Measurements from ENCODE around the gene C11orf52. TPM values are rescaled to one million over a fixed set of nuclear protein-coding genes. Genes with fewer than 3 reads are reported as not detected.
A peak's percentile ranks its signal among the peaks of the same experiment; 100 is the strongest.

Gene C11orf52
- total RNA-seq, 2 donors from 2014 or later: 0.99 to 4.7 TPM

- DNase-seq (ENCODE audit: low spot score) (no peak), ATAC-seq (ENCODE audit: insufficient number of reproducible peaks, low FRiP score, low read depth) (no peak)
- Histone ChIP-seq H3K36me3 (no peaks in the 10 kb centered on the region), H3K27me3 (replicated peaks; ENCODE audit: insufficient read depth) (no peaks in the 10 kb centered on the region), H3K4me1 (ENCODE audit: control insufficient read depth in 1 of 2, low read depth in 2 of 2) (peaks cover 18 to 44% of the 10 kb centered on the region in 2 donors), H3K4me3 (peak overlapping the region; percentile 78), H3K9me3 (no peaks in the 10 kb centered on the region), H3K27ac (peak overlapping the region; percentile 67 to 72)
- no peak for TF ChIP-seq CTCF (IDR thresholded peaks at IDR 0.05)
Measured at GRCh38 chr11:111937844-111938243, 19.1 kb downstream of the C11orf52 start.

- no peaks in the 10 kb centered on the region for H3K36me3 ChIP-seq
- no peaks in the 10 kb centered on the region for H3K27me3 ChIP-seq (replicated peaks; ENCODE audit: insufficient read depth)
- H3K4me1 ChIP-seq (ENCODE audit: control insufficient read depth in 1 of 2, low read depth in 2 of 2): peaks cover 18 to 47% of the 10 kb centered on the region in 2 donors
- H3K4me3 ChIP-seq: peak overlapping the region; percentile 78
- no peak for ATAC-seq (ENCODE audit: insufficient number of reproducible peaks, low FRiP score, low read depth)
- H3K27ac ChIP-seq: peak overlapping the region; percentile 67 to 72
- no peak for DNase-seq (ENCODE audit: low spot score)
- H3K9me3 ChIP-seq: no peaks in the 10 kb centered on the region
- no peak for TF ChIP-seq CTCF (IDR thresholded peaks at IDR 0.05)
Measured at GRCh38 chr11:111938687-111939160, 20.0 kb downstream of the C11orf52 start.

- Histone ChIP-seq H3K27me3 (replicated peaks; ENCODE audit: insufficient read depth) (no peaks in the 10 kb centered on the region), H3K4me3 (no peak overlapping the region), H3K27ac (peak overlapping the region; percentile 14 to 67), H3K9me3 (no peaks in the 10 kb centered on the region), H3K4me1 (ENCODE audit: control insufficient read depth in 1 of 2, low read depth in 2 of 2) (peaks cover 22 to 54% of the 10 kb centered on the region in 2 donors), H3K36me3 (no peaks in the 10 kb centered on the region)
- ATAC-seq (ENCODE audit: insufficient number of reproducible peaks, low FRiP score, low read depth) (no peak), DNase-seq (ENCODE audit: low spot score) (no peak)
- TF ChIP-seq CTCF (IDR thresholded peaks at IDR 0.05): no peak
Measured at GRCh38 chr11:111939836-111940604, 21.3 kb downstream of the C11orf52 start.

GRCh38 chr11:111941963-111942362 lies 23.2 kb downstream of the C11orf52 start:
- ATAC-seq (ENCODE audit: insufficient number of reproducible peaks, low FRiP score, low read depth) (no peak), DNase-seq (ENCODE audit: low spot score) (no peak)
- Histone ChIP-seq H3K9me3 (no peaks in the 10 kb centered on the region), H3K27ac (peak overlapping the region; percentile 23 to 28), H3K27me3 (replicated peaks; ENCODE audit: insufficient read depth) (no peaks in the 10 kb centered on the region), H3K4me1 (ENCODE audit: control insufficient read depth in 1 of 2, low read depth in 2 of 2) (peaks cover 28 to 56% of the 10 kb centered on the region in 2 donors), H3K4me3 (no peak overlapping the region), H3K36me3 (no peaks in the 10 kb centered on the region)
- no peak for TF ChIP-seq CTCF (IDR thresholded peaks at IDR 0.05)

GRCh38 chr11:111942829-111943228 lies 24.1 kb downstream of the C11orf52 start:
- no peak overlapping the region for H3K4me3 ChIP-seq
- no peaks in the 10 kb centered on the region for H3K9me3 ChIP-seq
- H3K27ac ChIP-seq: peak overlapping the region; percentile 15 to 28
- no peak for ATAC-seq (ENCODE audit: insufficient number of reproducible peaks, low FRiP score, low read depth)
- no peak for TF ChIP-seq CTCF (IDR thresholded peaks at IDR 0.05)
- no peak for DNase-seq (ENCODE audit: low spot score)
- no peaks in the 10 kb centered on the region for H3K27me3 ChIP-seq (replicated peaks; ENCODE audit: insufficient read depth)
- H3K36me3 ChIP-seq: no peaks in the 10 kb centered on the region
- H3K4me1 ChIP-seq (ENCODE audit: control insufficient read depth in 1 of 2, low read depth in 2 of 2): peaks cover 24 to 57% of the 10 kb centered on the region in 2 donors
